ENCODE results near the gene NSA2. TPM values are rescaled to one million over a fixed set of nuclear protein-coding genes. Genes with fewer than 3 reads are reported as not detected.

NSA2 gene
- polyA plus RNA-seq, 2 of the 4 experiments (the other 2 are of a cell fraction) = 192 to 228 TPM

DNA sequence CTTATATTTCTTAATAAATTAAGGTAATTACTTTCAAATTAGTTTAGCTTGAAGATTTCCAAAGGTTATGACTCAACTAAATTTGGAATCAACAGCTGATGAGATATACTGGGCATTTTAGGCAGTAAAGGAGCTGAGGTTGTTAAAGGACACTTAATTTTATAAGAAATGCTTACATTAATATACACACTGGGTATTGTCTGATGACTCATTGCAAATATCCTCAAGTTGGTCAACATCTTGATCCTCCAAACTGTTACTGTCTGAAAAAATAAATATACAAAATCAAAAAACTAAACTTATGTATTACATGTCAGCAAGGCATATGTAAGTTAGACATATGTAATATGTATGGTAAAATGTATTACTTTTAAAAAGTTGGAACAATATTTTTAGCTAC lies 3.5 kb upstream of the NSA2 start:
- Histone ChIP-seq H3K9me3 (no peaks in the 10 kb centered on the region), H3K4me2 (peak overlapping the region; percentile 81), H3K4me1 (peaks cover 59% of the 10 kb centered on the region), H3K27ac (peak overlapping the region in 1 of 2 experiments; percentile 51; a peak in 3 of 6 replicates), H3K4me3 (no peak overlapping the region)
- DNase-seq (ENCODE audit: low read depth in 1 of 2, low spot score in 1 of 2) (no peak), FAIRE-seq (no peak), ATAC-seq (no peak)
- TF ChIP-seq, protein P1, sequence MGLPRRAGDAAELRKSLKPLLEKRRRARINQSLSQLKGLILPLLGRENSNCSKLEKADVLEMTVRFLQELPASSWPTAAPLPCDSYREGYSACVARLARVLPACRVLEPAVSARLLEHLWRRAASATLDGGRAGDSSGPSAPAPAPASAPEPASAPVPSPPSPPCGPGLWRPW (IDR thresholded peaks at IDR 0.05) = no peak
- TF ChIP-seq, protein P2, sequence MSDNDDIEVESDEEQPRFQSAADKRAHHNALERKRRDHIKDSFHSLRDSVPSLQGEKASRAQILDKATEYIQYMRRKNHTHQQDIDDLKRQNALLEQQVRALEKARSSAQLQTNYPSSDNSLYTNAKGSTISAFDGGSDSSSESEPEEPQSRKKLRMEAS (IDR thresholded peaks at IDR 0.05) = no peak
- TF ChIP-seq POLR2A (IDR thresholded peaks at IDR 0.05; ENCODE audit: low read length) (no peak), FOSL2 (IDR thresholded peaks at IDR 0.05) (no peak), FOSL2 (CRISPR knock-in tag; IDR thresholded peaks at IDR 0.05) (peak; percentile 74)
- ChIA-PET CTCF (interaction anchor here (1.9 kb wide), 1 partner anchor 156 kb away, joined by 7 read pairs; no protein-coding TSS in a partner anchor), POLR2A (interaction anchor here (1.2 kb wide), 1 partner anchor 10 kb away, joined by 4 read pairs; no protein-coding TSS in a partner anchor)

DNA sequence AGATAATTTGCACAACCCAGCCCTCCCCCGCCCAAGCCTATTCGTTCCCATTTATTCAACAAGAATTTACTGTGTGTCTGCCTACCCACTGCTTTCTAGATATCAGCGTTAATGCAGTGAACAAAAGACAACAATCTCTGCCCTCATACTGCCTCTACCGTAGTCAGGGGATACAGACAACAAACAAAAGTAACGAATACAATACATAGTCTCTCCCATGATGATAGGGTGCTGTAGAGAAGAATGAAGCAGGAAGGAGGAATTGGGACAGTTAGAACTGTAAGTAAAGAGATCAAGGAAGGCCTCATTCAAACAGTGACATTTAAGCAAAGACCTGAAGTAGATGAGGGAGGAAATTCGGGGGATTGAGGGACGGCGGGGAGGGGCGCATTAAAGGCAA lies 1.8 kb upstream of the NSA2 start:
- POLR2A ChIA-PET = no interaction called here
- no peak for TF ChIP-seq SMC3 (IDR thresholded peaks at IDR 0.05)
- no peak for TF ChIP-seq RCOR1 (IDR thresholded peaks at IDR 0.05; ENCODE audit: low read depth, low read length)
- TF ChIP-seq HOXB5 (CRISPR knock-in tag; IDR thresholded peaks at IDR 0.05) = no peak
- TF ChIP-seq, protein P1 (IDR thresholded peaks at IDR 0.05) = no peak
- TF ChIP-seq, protein P3, sequence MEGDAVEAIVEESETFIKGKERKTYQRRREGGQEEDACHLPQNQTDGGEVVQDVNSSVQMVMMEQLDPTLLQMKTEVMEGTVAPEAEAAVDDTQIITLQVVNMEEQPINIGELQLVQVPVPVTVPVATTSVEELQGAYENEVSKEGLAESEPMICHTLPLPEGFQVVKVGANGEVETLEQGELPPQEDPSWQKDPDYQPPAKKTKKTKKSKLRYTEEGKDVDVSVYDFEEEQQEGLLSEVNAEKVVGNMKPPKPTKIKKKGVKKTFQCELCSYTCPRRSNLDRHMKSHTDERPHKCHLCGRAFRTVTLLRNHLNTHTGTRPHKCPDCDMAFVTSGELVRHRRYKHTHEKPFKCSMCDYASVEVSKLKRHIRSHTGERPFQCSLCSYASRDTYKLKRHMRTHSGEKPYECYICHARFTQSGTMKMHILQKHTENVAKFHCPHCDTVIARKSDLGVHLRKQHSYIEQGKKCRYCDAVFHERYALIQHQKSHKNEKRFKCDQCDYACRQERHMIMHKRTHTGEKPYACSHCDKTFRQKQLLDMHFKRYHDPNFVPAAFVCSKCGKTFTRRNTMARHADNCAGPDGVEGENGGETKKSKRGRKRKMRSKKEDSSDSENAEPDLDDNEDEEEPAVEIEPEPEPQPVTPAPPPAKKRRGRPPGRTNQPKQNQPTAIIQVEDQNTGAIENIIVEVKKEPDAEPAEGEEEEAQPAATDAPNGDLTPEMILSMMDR (IDR thresholded peaks at IDR 0.05) = no peak
- TF ChIP-seq CBX8 (IDR thresholded peaks at IDR 0.05) = no peak
- no peak for TF ChIP-seq HOXB13 (CRISPR knock-in tag; IDR thresholded peaks at IDR 0.05; ENCODE audit: low read depth)
- no peak for TF ChIP-seq ZC3H11A (IDR thresholded peaks at IDR 0.05)
- TF ChIP-seq JUN (IDR thresholded peaks at IDR 0.05) = no peak
- TF ChIP-seq, protein P4, sequence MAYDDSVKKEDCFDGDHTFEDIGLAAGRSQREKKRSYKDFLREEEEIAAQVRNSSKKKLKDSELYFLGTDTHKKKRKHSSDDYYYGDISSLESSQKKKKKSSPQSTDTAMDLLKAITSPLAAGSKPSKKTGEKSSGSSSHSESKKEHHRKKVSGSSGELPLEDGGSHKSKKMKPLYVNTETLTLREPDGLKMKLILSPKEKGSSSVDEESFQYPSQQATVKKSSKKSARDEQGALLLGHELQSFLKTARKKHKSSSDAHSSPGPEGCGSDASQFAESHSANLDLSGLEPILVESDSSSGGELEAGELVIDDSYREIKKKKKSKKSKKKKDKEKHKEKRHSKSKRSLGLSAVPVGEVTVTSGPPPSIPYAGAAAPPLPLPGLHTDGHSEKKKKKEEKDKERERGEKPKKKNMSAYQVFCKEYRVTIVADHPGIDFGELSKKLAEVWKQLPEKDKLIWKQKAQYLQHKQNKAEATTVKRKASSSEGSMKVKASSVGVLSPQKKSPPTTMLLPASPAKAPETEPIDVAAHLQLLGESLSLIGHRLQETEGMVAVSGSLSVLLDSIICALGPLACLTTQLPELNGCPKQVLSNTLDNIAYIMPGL (CRISPR knock-in tag; IDR thresholded peaks at IDR 0.05; ENCODE audit: borderline replicate concordance) = no peak
- TF ChIP-seq EHF (CRISPR knock-in tag; IDR thresholded peaks at IDR 0.05) = no peak
- no peak for TF ChIP-seq HEYL (CRISPR knock-in tag; IDR thresholded peaks at IDR 0.05)
- TF ChIP-seq FOXS1 (CRISPR knock-in tag; IDR thresholded peaks at IDR 0.05) = no peak
- no peak for TF ChIP-seq RAD21 (conservative IDR thresholded peaks at IDR 0.05 in 1 of 2, IDR thresholded peaks at IDR 0.05 in 1 of 2)
- TF ChIP-seq, protein P5, sequence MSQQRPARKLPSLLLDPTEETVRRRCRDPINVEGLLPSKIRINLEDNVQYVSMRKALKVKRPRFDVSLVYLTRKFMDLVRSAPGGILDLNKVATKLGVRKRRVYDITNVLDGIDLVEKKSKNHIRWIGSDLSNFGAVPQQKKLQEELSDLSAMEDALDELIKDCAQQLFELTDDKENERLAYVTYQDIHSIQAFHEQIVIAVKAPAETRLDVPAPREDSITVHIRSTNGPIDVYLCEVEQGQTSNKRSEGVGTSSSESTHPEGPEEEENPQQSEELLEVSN (IDR thresholded peaks at IDR 0.05; ENCODE audit: borderline replicate concordance, low read depth) = no peak
- TF ChIP-seq, protein P6, sequence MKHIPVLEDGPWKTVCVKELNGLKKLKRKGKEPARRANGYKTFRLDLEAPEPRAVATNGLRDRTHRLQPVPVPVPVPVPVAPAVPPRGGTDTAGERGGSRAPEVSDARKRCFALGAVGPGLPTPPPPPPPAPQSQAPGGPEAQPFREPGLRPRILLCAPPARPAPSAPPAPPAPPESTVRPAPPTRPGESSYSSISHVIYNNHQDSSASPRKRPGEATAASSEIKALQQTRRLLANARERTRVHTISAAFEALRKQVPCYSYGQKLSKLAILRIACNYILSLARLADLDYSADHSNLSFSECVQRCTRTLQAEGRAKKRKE (CRISPR knock-in tag; IDR thresholded peaks at IDR 0.05; ENCODE audit: low read depth) = no peak
- no peak for TF ChIP-seq JUNB (IDR thresholded peaks at IDR 0.05)
- peak overlapping the region; percentile 81 for H3K4me2 ChIP-seq
- peaks cover 59% of the 10 kb centered on the region for H3K4me1 ChIP-seq
- peak in 1 of 2 experiments; percentile 25 for DNase-seq (ENCODE audit: low read depth in 1 of 2, low spot score in 1 of 2)
- CTCF ChIA-PET = interaction anchor here (1.9 to 2.2 kb wide), 3 partner anchors 11 to 27 kb away, joined by 6 to 9 read pairs (median 7); no protein-coding TSS in a partner anchor
- H3K4me3 ChIP-seq = 0 out of 3 replicates have a peak overlapping the region, but pooled peaks have one; percentile 85
- no peak for ATAC-seq
- 72% methylated on average over 9 of the region's 9 CpGs for WGBS (ENCODE audit: missing lambda C conversion rate)
- no peak for FAIRE-seq
- H3K27ac ChIP-seq = peak overlapping the region in 1 of 2 experiments; percentile 90; a peak in 2 of 6 replicates
- H3K9me3 ChIP-seq = no peaks in the 10 kb centered on the region
